ENCODE data around the gene SLC4A7. TPM values are rescaled to one million over a fixed set of nuclear protein-coding genes. Genes with fewer than 3 reads are reported as not detected.

SLC4A7 gene
- total and polyA plus RNA-seq, 9 of the 15 experiments (the other 6 are each of a cell fraction or from before 2014, with no cell fraction given) = 1.7 to 13.6 (median 8.0) TPM

DNA sequence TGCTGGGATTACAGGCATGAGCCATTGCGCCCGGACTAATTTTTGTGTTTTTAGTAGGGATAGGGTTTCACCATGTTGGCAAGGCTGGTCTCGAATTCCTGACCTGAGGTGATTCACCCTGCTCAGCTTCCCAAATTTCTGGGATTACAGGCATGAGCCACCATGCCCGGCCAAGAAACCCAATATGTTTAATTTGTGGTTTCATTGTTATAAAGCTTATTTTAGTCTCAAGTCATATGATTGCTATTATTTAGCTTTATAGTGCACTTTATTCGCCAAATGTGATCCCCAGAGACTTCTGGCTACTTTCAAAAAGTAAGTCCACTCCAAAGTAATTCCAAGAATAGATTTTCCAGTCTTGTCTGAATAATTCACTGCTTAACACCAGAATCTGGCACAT, 19.3 kb upstream of the SLC4A7 start:
- H3K36me3 ChIP-seq (ENCODE audit: control insufficient read depth, insufficient read depth, low read length) = no peaks in the 10 kb centered on the region
- POLR2A ChIA-PET = no interaction called here
- TF ChIP-seq SRSF1 (IDR thresholded peaks at IDR 0.05; ENCODE audit: low read depth, low read length) (no peak), ZC3H11A (IDR thresholded peaks at IDR 0.05; ENCODE audit: low read depth, low read length) (no peak), ZNF146 (CRISPR knock-in tag; IDR thresholded peaks at IDR 0.05; ENCODE audit: unreplicated experiment) (no peak), PHF20 (IDR thresholded peaks at IDR 0.05; ENCODE audit: partially characterized antibody) (no peak), BRF1 (IDR thresholded peaks at IDR 0.05; ENCODE audit: borderline replicate concordance, extremely low read depth, insufficient read length) (no peak), POLR3A (IDR thresholded peaks at IDR 0.05; ENCODE audit: borderline replicate concordance, extremely low read depth, insufficient read depth, insufficient read length) (no peak), CCNT2 (IDR thresholded peaks at IDR 0.05; ENCODE audit: borderline replicate concordance, extremely low read depth, insufficient read length, low read depth, low read length) (no peak), C11orf30 (IDR thresholded peaks at IDR 0.05; ENCODE audit: low read depth) (no peak), TAF1 (IDR thresholded peaks at IDR 0.05; ENCODE audit: control insufficient read depth, extremely low read depth, insufficient read depth, low read length, severe bottlenecking) (no peak)
- 1% methylated on average over 5 of the region's 5 CpGs for WGBS (ENCODE audit: insufficient coverage, low coverage, missing lambda C conversion rate)
- H3K9ac ChIP-seq (ENCODE audit: insufficient read depth in 1 of 2, low read depth in 2 of 2, low read length in 2 of 2) = no peak overlapping the region
- intact Hi-C loops (cut with micrococcal nuclease) (no loop called here), in situ Hi-C loops (cut with MboI) (no loop called here)
- BruUV-seq (replicated peaks) = no TSS peak
- no peak overlapping the region for H3K4me3 ChIP-seq
- H3K9me3 ChIP-seq (replicated peaks; ENCODE audit: control insufficient read depth, insufficient read depth, low read depth, low read length) = no peaks in the 10 kb centered on the region
- H4K20me1 ChIP-seq (replicated peaks; ENCODE audit: control insufficient read depth, insufficient read depth, low read length) = no peaks in the 10 kb centered on the region
- no peaks in the 10 kb centered on the region for H3K79me2 ChIP-seq (ENCODE audit: control insufficient read depth, insufficient read depth, low read length)
- CTCF ChIA-PET (ENCODE audit: low intra/inter-chr PET ratio) = no interaction called here
- no peak overlapping the region for H3K4me2 ChIP-seq (ENCODE audit: insufficient read depth, low read length)
- no peak for ATAC-seq
- DNase-seq (ENCODE audit: extremely low read depth in 1 of 4, low spot score in 3 of 4) = no peak
- no peaks in the 10 kb centered on the region for H3K4me1 ChIP-seq (replicated peaks in 1 of 2; ENCODE audit: control insufficient read depth in 2 of 2, insufficient read depth in 2 of 2, low read length in 2 of 2)
- FAIRE-seq = no peak
- H3K27me3 ChIP-seq (ENCODE audit: control insufficient read depth in 2 of 2, insufficient read depth in 2 of 2, low read length in 2 of 2) = no peaks in the 10 kb centered on the region
- no peak overlapping the region for H2AFZ ChIP-seq (ENCODE audit: low read depth, low read length)
- no peaks in the 10 kb centered on the region for H3K9me1 ChIP-seq (ENCODE audit: control insufficient read depth, insufficient read depth, low read length)
- H3K27ac ChIP-seq (ENCODE audit: extremely low read depth, low read depth, low read length) = no peak overlapping the region
